Endothelial cell of umbilical vein (primary cell): Measurements from ENCODE around the gene TEC. TPM values are rescaled to one million over a fixed set of nuclear protein-coding genes. Genes with fewer than 3 reads are reported as not detected.

Source experiments
- BruUV-seq: library from RNA; stranded (reverse); fragments of 400-500 nt; replicated peaks from 2 replicates; lab custom pipeline; 2021; lab: Mats Ljungman, UMichigan
- CTCF ChIA-PET: fragments of 300-600, 350-600 bp; sonication (Branson Sonifier 250); formaldehyde crosslinking; loops from one replicate; lab custom pipeline; 2021; ENCODE audit warnings: antibody characterized with exemption, inconsistent platforms; lab: Charles Lee
- POLR2A ChIA-PET: fragments of 300-600, 350-600 bp; sonication (Branson Sonifier 250); formaldehyde crosslinking; loops from one replicate; lab custom pipeline; 2021; ENCODE audit warnings: antibody characterized with exemption, inconsistent platforms; lab: Charles Lee
- DNase-seq: peaks from one replicate; pipeline ENCODE4 v3.0.0-alpha.2; 2011; ENCODE audit warnings: low read depth, low spot score
- FAIRE-seq: peaks from 2 replicates; lab custom pipeline; 2011; peaks lifted over from hg19 to GRCh38; lab: Jason Lieb, UNC
- H2AFZ ChIP-seq: 2 replicates; pipeline ENCODE4 v1.6.0; 2012; ENCODE audit warnings: low read depth, low read length, control low read depth, inconsistent platforms
- H3K27ac ChIP-seq: 2 replicates; pipeline ENCODE4 v1.5.1; 2011; ENCODE audit warnings: low read depth, mild to moderate bottlenecking, control low read depth, low read length, moderate library complexity; ENCODE audit not compliant: insufficient read depth
- H3K27me3 ChIP-seq, 2 experiments: 2 replicates each; pipeline versions ENCODE4 v1.6.0 to v1.6.1; 2011; ENCODE audit warnings: low read length in 2 of 2, mixed read lengths in 1 of 2; ENCODE audit not compliant: control insufficient read depth in 2 of 2, insufficient read depth in 2 of 2
- H3K36me3 ChIP-seq, 2 experiments: 2 replicates in 1 of 2; 3 replicates in 1 of 2; pipeline ENCODE4 v1.5.1; 2011; ENCODE audit warnings: low read length in 2 of 2, mild to moderate bottlenecking in 1 of 2, moderate library complexity in 1 of 2; ENCODE audit not compliant: control insufficient read depth in 2 of 2, insufficient read depth in 2 of 2; ENCODE audit errors: extremely low read depth in 1 of 2
- H3K4me1 ChIP-seq: 3 replicates; pipeline ENCODE4 v1.5.1; 2011; ENCODE audit warnings: mild to moderate bottlenecking, low read length; ENCODE audit not compliant: control insufficient read depth, insufficient read depth; ENCODE audit errors: extremely low read depth
- H3K4me2 ChIP-seq: 2 replicates; pipeline ENCODE4 v1.6.1; 2011; ENCODE audit warnings: low read length, control low read depth, mixed read lengths; ENCODE audit not compliant: insufficient read depth
- H3K4me3 ChIP-seq, 3 experiments: fragments of 200-600 bp in 1 of 3; sonication (generic), shearing (Covaris generic) in 1 of 3; replicated peaks in 1 of 3; 2 replicates each; pipeline ENCODE4 v1.5.1; 2011 to 2016; ENCODE audit warnings: control low read depth in 3 of 3, low read length in 3 of 3, mild to moderate bottlenecking in 2 of 3, inconsistent platforms in 1 of 3, low read depth in 1 of 3, moderate library complexity in 1 of 3; ENCODE audit not compliant: insufficient read depth in 1 of 3
- H3K79me2 ChIP-seq: 2 replicates; pipeline ENCODE4 v1.6.0; 2012; ENCODE audit warnings: low read length, inconsistent platforms; ENCODE audit not compliant: control insufficient read depth, insufficient read depth
- H3K9ac ChIP-seq: replicated peaks from 2 replicates; pipeline ENCODE3; 2011; ENCODE audit warnings: low read length, control low read depth; ENCODE audit not compliant: insufficient read depth; ENCODE audit errors: extremely low read depth
- H3K9me1 ChIP-seq: replicated peaks from 3 replicates; pipeline ENCODE4 v1.6.0; 2011; ENCODE audit warnings: mild to moderate bottlenecking, low read length; ENCODE audit not compliant: control insufficient read depth, insufficient read depth; ENCODE audit errors: extremely low read depth
- H3K9me3 ChIP-seq: replicated peaks from 2 replicates; pipeline ENCODE4 v1.5.1; 2012; ENCODE audit warnings: low read length, inconsistent platforms; ENCODE audit not compliant: control insufficient read depth, insufficient read depth
- H4K20me1 ChIP-seq: replicated peaks from 2 replicates; pipeline ENCODE3; 2011; ENCODE audit warnings: mild to moderate bottlenecking, low read length; ENCODE audit not compliant: control insufficient read depth, insufficient read depth; ENCODE audit errors: extremely low read depth
- EZH2 ChIP-seq: IDR thresholded peaks from 2 replicates; pipeline ENCODE4 v1.6.1; 2012; ENCODE audit warnings: borderline replicate concordance, low read depth, mild to moderate bottlenecking, moderate library complexity, low read length, inconsistent platforms; ENCODE audit not compliant: severe bottlenecking
- FOS ChIP-seq: IDR thresholded peaks from 2 replicates; pipeline ENCODE4 v1.6.1; 2011; ENCODE audit warnings: mild to moderate bottlenecking, low read length, moderate library complexity, borderline replicate concordance; ENCODE audit not compliant: insufficient read depth
- GATA2 ChIP-seq: IDR thresholded peaks from 2 replicates; pipeline ENCODE4 v1.7.0; 2011; ENCODE audit warnings: low read depth, mild to moderate bottlenecking, moderate library complexity, mixed read lengths, low read length; ENCODE audit not compliant: insufficient read length, insufficient read depth
- JUN ChIP-seq: IDR thresholded peaks from 2 replicates; pipeline ENCODE4 v1.6.1; 2011; ENCODE audit warnings: borderline replicate concordance, low read depth; ENCODE audit not compliant: insufficient read length, insufficient read depth
- POLR2A ChIP-seq: IDR thresholded peaks from 2 replicates; pipeline ENCODE4 v1.6.1; 2012; ENCODE audit warnings: low read depth, mild to moderate bottlenecking, control low read depth, low read length
- POLR2AphosphoS5 ChIP-seq: IDR thresholded peaks from 2 replicates; pipeline ENCODE4 v1.6.1; 2012; ENCODE audit warnings: low read depth, mild to moderate bottlenecking, control low read depth, low read length, moderate library complexity; ENCODE audit not compliant: insufficient read depth
- dilution Hi-C: fragments of 300-500 bp; cut with MboI; formaldehyde crosslinking; loops from one replicate; pipeline ENCODE4 v1.15.0; 2019; ENCODE audit warnings: low sequenced_read_pairs; ENCODE audit not compliant: extremely low pct_ligation_motif_present
- intact Hi-C: fragments of 100-400 bp; cut with micrococcal nuclease; formaldehyde crosslinking; loops from one replicate; pipeline ENCODE4 v1.10.0; 2022
- polyA plus RNA-seq, 4 experiments: library from polyadenylated mRNA; depleted of rRNA in 3 of 4; stranded (reverse) in 3 of 4; unstranded in 1 of 4; fragments of >200 nt; gene quantifications; 2 replicates each; pipeline versions ENCODE4 v1.2.1 to v1.2.3, GENCODE V29; 2011 to 2012; ENCODE audit warnings: missing spikeins in 1 of 4
- total RNA-seq: library from RNA; stranded (reverse); gene quantifications from 2 replicates; pipeline ENCODE4 v1.2.3, GENCODE V29; 2021
- TF ChIP-seq, protein P1 (sequence below), 2 donors: IDR thresholded peaks; 1 replicate in 1 of 2; 2 replicates in 1 of 2; pipeline ENCODE4 v1.5.1; 2011; ENCODE audit warnings: low read length in 2 of 2, mild to moderate bottlenecking in 2 of 2, moderate library complexity in 2 of 2, control low read depth in 1 of 2, inconsistent platforms in 1 of 2, low read depth in 1 of 2; ENCODE audit not compliant: insufficient read depth in 1 of 2; ENCODE audit errors: extremely low read depth in 1 of 2
- TF ChIP-seq, protein P2 (sequence below): IDR thresholded peaks from 2 replicates; pipeline ENCODE4 v1.6.1; 2011; ENCODE audit not compliant: insufficient read depth, insufficient read length

Gene TEC
- total and polyA plus RNA-seq, 2 donors (not counting 3 experiments of a cell fraction or from before 2014, with no cell fraction given): 0.08 to 0.86 TPM

DNA sequence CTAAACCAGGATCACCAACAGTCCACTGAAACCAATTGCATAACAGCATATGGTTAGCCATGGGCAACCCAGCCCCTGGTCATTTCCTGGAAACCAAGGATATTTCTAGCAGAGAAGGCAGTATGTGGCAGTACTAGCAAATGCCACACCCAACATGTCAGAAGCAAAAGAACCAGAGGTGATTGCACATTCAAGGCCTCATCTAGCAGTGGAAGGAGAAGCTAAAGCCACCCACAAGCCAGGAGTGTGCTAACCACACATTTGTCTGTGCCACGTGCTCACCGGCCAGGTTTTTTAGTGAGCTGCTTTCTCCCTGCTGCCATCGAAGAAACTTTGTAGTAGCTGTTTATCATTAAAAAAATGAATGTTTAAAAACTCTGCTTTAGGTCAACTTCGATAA is 42.0 kb downstream of the TEC start:
- Histone ChIP-seq H3K79me2 (no peaks in the 10 kb centered on the region), H2AFZ (no peak overlapping the region), H3K9ac (no peak overlapping the region), H3K36me3 (no peaks in the 10 kb centered on the region), H3K9me1 (no peaks in the 10 kb centered on the region), H3K4me3 (no peak overlapping the region), H3K27me3 (no peaks in the 10 kb centered on the region), H4K20me1 (no peaks in the 10 kb centered on the region), H3K4me2 (no peak overlapping the region), H3K9me3 (no peaks in the 10 kb centered on the region), H3K27ac (no peak overlapping the region), H3K4me1 (no peaks in the 10 kb centered on the region)
- ChIA-PET CTCF (no interaction called here), POLR2A (no interaction called here)
- no peak for DNase-seq
- TF ChIP-seq POLR2A (no peak), GATA2 (no peak), EZH2 (no peak), FOS (no peak), POLR2AphosphoS5 (no peak), JUN (no peak)
- TF ChIP-seq, protein P1, sequence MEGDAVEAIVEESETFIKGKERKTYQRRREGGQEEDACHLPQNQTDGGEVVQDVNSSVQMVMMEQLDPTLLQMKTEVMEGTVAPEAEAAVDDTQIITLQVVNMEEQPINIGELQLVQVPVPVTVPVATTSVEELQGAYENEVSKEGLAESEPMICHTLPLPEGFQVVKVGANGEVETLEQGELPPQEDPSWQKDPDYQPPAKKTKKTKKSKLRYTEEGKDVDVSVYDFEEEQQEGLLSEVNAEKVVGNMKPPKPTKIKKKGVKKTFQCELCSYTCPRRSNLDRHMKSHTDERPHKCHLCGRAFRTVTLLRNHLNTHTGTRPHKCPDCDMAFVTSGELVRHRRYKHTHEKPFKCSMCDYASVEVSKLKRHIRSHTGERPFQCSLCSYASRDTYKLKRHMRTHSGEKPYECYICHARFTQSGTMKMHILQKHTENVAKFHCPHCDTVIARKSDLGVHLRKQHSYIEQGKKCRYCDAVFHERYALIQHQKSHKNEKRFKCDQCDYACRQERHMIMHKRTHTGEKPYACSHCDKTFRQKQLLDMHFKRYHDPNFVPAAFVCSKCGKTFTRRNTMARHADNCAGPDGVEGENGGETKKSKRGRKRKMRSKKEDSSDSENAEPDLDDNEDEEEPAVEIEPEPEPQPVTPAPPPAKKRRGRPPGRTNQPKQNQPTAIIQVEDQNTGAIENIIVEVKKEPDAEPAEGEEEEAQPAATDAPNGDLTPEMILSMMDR (IDR thresholded peaks at IDR 0.05; ENCODE audit: extremely low read depth in 1 of 2, insufficient read depth in 1 of 2, low read depth in 1 of 2, low read length in 2 of 2): no peak
- TF ChIP-seq, protein P2, sequence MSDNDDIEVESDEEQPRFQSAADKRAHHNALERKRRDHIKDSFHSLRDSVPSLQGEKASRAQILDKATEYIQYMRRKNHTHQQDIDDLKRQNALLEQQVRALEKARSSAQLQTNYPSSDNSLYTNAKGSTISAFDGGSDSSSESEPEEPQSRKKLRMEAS: no peak
- intact Hi-C loops (no loop called here), dilution Hi-C loops (no loop called here)
- no TSS peak for BruUV-seq
- no peak for FAIRE-seq
